ENCODE results near the gene CAMK2D.

DNA sequence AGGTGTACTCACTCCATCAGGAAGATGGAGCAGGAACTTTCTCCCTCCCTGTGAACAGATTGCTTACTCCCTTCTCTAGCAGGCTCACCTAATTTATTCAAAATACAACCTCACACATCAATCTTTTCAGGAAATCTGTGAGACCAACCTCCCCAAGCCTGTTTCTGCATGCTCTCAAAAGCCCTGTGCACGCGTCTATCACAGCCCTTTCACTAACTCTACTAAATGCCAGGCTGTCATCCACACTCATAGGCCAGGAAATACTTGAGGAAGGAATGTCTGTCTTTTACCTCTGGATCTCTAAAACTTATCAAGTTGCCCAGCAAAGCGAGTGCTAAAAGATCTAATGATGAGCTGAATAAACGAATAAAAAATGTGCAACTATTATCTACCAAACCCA lies 11.2 kb downstream of the CAMK2D start:
- TF ChIP-seq, protein P1, sequence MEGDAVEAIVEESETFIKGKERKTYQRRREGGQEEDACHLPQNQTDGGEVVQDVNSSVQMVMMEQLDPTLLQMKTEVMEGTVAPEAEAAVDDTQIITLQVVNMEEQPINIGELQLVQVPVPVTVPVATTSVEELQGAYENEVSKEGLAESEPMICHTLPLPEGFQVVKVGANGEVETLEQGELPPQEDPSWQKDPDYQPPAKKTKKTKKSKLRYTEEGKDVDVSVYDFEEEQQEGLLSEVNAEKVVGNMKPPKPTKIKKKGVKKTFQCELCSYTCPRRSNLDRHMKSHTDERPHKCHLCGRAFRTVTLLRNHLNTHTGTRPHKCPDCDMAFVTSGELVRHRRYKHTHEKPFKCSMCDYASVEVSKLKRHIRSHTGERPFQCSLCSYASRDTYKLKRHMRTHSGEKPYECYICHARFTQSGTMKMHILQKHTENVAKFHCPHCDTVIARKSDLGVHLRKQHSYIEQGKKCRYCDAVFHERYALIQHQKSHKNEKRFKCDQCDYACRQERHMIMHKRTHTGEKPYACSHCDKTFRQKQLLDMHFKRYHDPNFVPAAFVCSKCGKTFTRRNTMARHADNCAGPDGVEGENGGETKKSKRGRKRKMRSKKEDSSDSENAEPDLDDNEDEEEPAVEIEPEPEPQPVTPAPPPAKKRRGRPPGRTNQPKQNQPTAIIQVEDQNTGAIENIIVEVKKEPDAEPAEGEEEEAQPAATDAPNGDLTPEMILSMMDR (IDR thresholded peaks at IDR 0.05): no peak
- TF ChIP-seq, protein P2, sequence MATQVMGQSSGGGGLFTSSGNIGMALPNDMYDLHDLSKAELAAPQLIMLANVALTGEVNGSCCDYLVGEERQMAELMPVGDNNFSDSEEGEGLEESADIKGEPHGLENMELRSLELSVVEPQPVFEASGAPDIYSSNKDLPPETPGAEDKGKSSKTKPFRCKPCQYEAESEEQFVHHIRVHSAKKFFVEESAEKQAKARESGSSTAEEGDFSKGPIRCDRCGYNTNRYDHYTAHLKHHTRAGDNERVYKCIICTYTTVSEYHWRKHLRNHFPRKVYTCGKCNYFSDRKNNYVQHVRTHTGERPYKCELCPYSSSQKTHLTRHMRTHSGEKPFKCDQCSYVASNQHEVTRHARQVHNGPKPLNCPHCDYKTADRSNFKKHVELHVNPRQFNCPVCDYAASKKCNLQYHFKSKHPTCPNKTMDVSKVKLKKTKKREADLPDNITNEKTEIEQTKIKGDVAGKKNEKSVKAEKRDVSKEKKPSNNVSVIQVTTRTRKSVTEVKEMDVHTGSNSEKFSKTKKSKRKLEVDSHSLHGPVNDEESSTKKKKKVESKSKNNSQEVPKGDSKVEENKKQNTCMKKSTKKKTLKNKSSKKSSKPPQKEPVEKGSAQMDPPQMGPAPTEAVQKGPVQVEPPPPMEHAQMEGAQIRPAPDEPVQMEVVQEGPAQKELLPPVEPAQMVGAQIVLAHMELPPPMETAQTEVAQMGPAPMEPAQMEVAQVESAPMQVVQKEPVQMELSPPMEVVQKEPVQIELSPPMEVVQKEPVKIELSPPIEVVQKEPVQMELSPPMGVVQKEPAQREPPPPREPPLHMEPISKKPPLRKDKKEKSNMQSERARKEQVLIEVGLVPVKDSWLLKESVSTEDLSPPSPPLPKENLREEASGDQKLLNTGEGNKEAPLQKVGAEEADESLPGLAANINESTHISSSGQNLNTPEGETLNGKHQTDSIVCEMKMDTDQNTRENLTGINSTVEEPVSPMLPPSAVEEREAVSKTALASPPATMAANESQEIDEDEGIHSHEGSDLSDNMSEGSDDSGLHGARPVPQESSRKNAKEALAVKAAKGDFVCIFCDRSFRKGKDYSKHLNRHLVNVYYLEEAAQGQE (IDR thresholded peaks at IDR 0.05; ENCODE audit: insufficient read depth in 1 of 2, low read depth in 2 of 2, low read length in 1 of 2): no peak
